Keratinocyte (primary cell): ENCODE results near the gene STK4. TPM values are rescaled to one million over a fixed set of nuclear protein-coding genes. Genes with fewer than 3 reads are reported as not detected.

Source experiments
- DNase-seq: peaks from one replicate; pipeline ENCODE4 v3.0.0-alpha.2; 2011; ENCODE audit warnings: low read depth, missing footprints, low spot score
- FAIRE-seq: peaks from 2 replicates; lab custom pipeline; 2011; peaks lifted over from hg19 to GRCh38; lab: Jason Lieb, UNC
- H2AFZ ChIP-seq: 2 replicates; pipeline ENCODE4 v1.6.0; 2012; ENCODE audit warnings: low read length, control low read depth, inconsistent platforms; ENCODE audit not compliant: control insufficient read depth
- H3K27ac ChIP-seq: 2 replicates; pipeline ENCODE4 v1.5.1; 2011; ENCODE audit warnings: low read length; ENCODE audit not compliant: control insufficient read depth, insufficient read depth
- H3K27me3 ChIP-seq: 3 replicates; pipeline ENCODE4 v1.6.0; 2011; ENCODE audit warnings: low read length; ENCODE audit not compliant: control insufficient read depth, insufficient read depth; ENCODE audit errors: extremely low read depth
- H3K36me3 ChIP-seq, 2 experiments: 2 replicates in 1 of 2; 3 replicates in 1 of 2; pipeline ENCODE4 v1.5.1; 2011; ENCODE audit warnings: low read length in 2 of 2, mild to moderate bottlenecking in 1 of 2; ENCODE audit not compliant: control insufficient read depth in 2 of 2, insufficient read depth in 2 of 2; ENCODE audit errors: extremely low read depth in 1 of 2
- H3K4me1 ChIP-seq: 3 replicates; pipeline ENCODE4 v1.5.1; 2011; ENCODE audit warnings: low read length; ENCODE audit not compliant: control insufficient read depth, insufficient read depth; ENCODE audit errors: extremely low read depth
- H3K4me2 ChIP-seq: 3 replicates; pipeline ENCODE4 v1.6.0; 2011; ENCODE audit warnings: low read depth, low read length; ENCODE audit not compliant: control insufficient read depth, insufficient read depth; ENCODE audit errors: extremely low read depth
- H3K4me3 ChIP-seq, 3 experiments: fragments of 200-600 bp in 1 of 3; sonication (generic) in 1 of 3; 2 replicates in 2 of 3; 3 replicates in 1 of 3; pipeline ENCODE4 v1.5.1; 2011 to 2016; ENCODE audit warnings: low read length in 3 of 3, mild to moderate bottlenecking in 3 of 3, control low read depth in 2 of 3, inconsistent platforms in 1 of 3, low read depth in 1 of 3, mixed read lengths in 1 of 3, mixed run types in 1 of 3, moderate library complexity in 1 of 3; ENCODE audit not compliant: control insufficient read depth in 2 of 3, insufficient read depth in 2 of 3; ENCODE audit errors: extremely low read depth in 1 of 3
- H3K79me2 ChIP-seq: 2 replicates; pipeline ENCODE4 v1.6.0; 2012; ENCODE audit warnings: low read length; ENCODE audit not compliant: control insufficient read depth, insufficient read depth
- H3K9ac ChIP-seq: 3 replicates; pipeline ENCODE4 v1.6.0; 2011; ENCODE audit warnings: low read length; ENCODE audit not compliant: control insufficient read depth, insufficient read depth; ENCODE audit errors: extremely low read depth
- H3K9me1 ChIP-seq: 3 replicates; pipeline ENCODE4 v1.6.0; 2011; ENCODE audit warnings: low read length; ENCODE audit not compliant: control insufficient read depth, insufficient read depth; ENCODE audit errors: extremely low read depth
- H3K9me3 ChIP-seq: 2 replicates; pipeline ENCODE4 v1.5.1; 2012; ENCODE audit warnings: low read depth, low read length; ENCODE audit not compliant: control insufficient read depth
- H4K20me1 ChIP-seq: 3 replicates; pipeline ENCODE4 v1.6.0; 2011; ENCODE audit warnings: low read length; ENCODE audit not compliant: control insufficient read depth, insufficient read depth; ENCODE audit errors: extremely low read depth
- EZH2 ChIP-seq: IDR thresholded peaks from one replicate; pipeline ENCODE4 v1.6.1; 2012; ENCODE audit warnings: inconsistent platforms, mild to moderate bottlenecking, low read length, moderate library complexity
- dilution Hi-C: fragments of 300-500 bp; cut with MboI; formaldehyde crosslinking; loops from one replicate; pipeline ENCODE4 v1.7.0; 2020; ENCODE audit warnings: low sequenced_read_pairs; ENCODE audit not compliant: extremely low pct_ligation_motif_present
- polyA plus RNA-seq, 5 experiments: library from polyadenylated mRNA; depleted of rRNA in 3 of 5; stranded (reverse) in 3 of 5; stranded (forward) in 1 of 5; unstranded in 1 of 5; fragments of >200 nt; gene quantifications; 1 replicate in 1 of 5; 2 replicates in 3 of 5; 3 replicates in 1 of 5; pipeline versions ENCODE4 v1.2.1 to v1.2.3, GENCODE V29; 2011 to 2012; ENCODE audit warnings: missing spikeins in 2 of 5, low read depth in 1 of 5, low replicate concordance in 1 of 5
- TF ChIP-seq, protein P1 (sequence below), 3 experiments: IDR thresholded peaks in 1 of 3; conservative IDR thresholded peaks in 1 of 3; optimal IDR thresholded peaks in 1 of 3; 2 replicates in 2 of 3; 3 replicates in 1 of 3; pipeline versions ENCODE3 to v1.5.1; 2011; ENCODE audit warnings: low read length in 3 of 3, mild to moderate bottlenecking in 3 of 3, moderate library complexity in 2 of 3, control low read depth in 1 of 3, inconsistent platforms in 1 of 3; ENCODE audit not compliant: insufficient read depth in 2 of 3; ENCODE audit errors: extremely low read depth in 1 of 3

The STK4 gene
- polyA plus RNA-seq, 1 donor (not counting 4 experiments of a cell fraction or from before 2014, with no cell fraction given): 30.5 TPM

GRCh38 chr20:44917399-44917798, 48.9 kb upstream of the STK4 start:
- FAIRE-seq (no peak), DNase-seq (no peak)
- dilution Hi-C loops: no loop called here
- Histone ChIP-seq H2AFZ (no peak overlapping the region), H3K27me3 (no peaks in the 10 kb centered on the region), H3K4me3 (no peak overlapping the region), H3K27ac (no peak overlapping the region), H3K9me1 (no peaks in the 10 kb centered on the region), H3K79me2 (no peaks in the 10 kb centered on the region), H3K9me3 (no peaks in the 10 kb centered on the region), H3K4me1 (no peaks in the 10 kb centered on the region), H3K36me3 (peaks cover 21% of the 10 kb centered on the region in 2 experiments), H3K4me2 (no peak overlapping the region), H3K9ac (no peak overlapping the region), H4K20me1 (no peaks in the 10 kb centered on the region)
- no peak for TF ChIP-seq EZH2
- TF ChIP-seq, protein P1, sequence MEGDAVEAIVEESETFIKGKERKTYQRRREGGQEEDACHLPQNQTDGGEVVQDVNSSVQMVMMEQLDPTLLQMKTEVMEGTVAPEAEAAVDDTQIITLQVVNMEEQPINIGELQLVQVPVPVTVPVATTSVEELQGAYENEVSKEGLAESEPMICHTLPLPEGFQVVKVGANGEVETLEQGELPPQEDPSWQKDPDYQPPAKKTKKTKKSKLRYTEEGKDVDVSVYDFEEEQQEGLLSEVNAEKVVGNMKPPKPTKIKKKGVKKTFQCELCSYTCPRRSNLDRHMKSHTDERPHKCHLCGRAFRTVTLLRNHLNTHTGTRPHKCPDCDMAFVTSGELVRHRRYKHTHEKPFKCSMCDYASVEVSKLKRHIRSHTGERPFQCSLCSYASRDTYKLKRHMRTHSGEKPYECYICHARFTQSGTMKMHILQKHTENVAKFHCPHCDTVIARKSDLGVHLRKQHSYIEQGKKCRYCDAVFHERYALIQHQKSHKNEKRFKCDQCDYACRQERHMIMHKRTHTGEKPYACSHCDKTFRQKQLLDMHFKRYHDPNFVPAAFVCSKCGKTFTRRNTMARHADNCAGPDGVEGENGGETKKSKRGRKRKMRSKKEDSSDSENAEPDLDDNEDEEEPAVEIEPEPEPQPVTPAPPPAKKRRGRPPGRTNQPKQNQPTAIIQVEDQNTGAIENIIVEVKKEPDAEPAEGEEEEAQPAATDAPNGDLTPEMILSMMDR (optimal IDR thresholded peaks at IDR 0.05 in 1 of 3, IDR thresholded peaks at IDR 0.05 in 1 of 3, conservative IDR thresholded peaks at IDR 0.05 in 1 of 3; ENCODE audit: extremely low read depth in 1 of 3, insufficient read depth in 2 of 3, low read length in 3 of 3): no peak

GRCh38 chr20:44918342-44918741, 48.0 kb upstream of the STK4 start:
- DNase-seq: no peak
- H3K36me3 ChIP-seq: peaks cover 23 to 26% of the 10 kb centered on the region in 2 experiments
- no peak overlapping the region for H2AFZ ChIP-seq
- no peaks in the 10 kb centered on the region for H3K4me1 ChIP-seq
- no peak overlapping the region for H3K27ac ChIP-seq
- no peaks in the 10 kb centered on the region for H3K79me2 ChIP-seq
- no peak overlapping the region for H3K4me3 ChIP-seq
- TF ChIP-seq, protein P1 (optimal IDR thresholded peaks at IDR 0.05 in 1 of 3, IDR thresholded peaks at IDR 0.05 in 1 of 3, conservative IDR thresholded peaks at IDR 0.05 in 1 of 3; ENCODE audit: extremely low read depth in 1 of 3, insufficient read depth in 2 of 3, low read length in 3 of 3): no peak
- no peak for TF ChIP-seq EZH2
- H3K9me3 ChIP-seq: no peaks in the 10 kb centered on the region
- H3K27me3 ChIP-seq: no peaks in the 10 kb centered on the region
- no peak overlapping the region for H3K9ac ChIP-seq
- no peaks in the 10 kb centered on the region for H3K9me1 ChIP-seq
- H3K4me2 ChIP-seq: no peak overlapping the region
- FAIRE-seq: no peak
- dilution Hi-C loops: no loop called here
- H4K20me1 ChIP-seq: no peaks in the 10 kb centered on the region
